ENCODE data around the gene PPEF1. TPM values are rescaled to one million over a fixed set of nuclear protein-coding genes. Genes with fewer than 3 reads are reported as not detected.

The PPEF1 gene
- total RNA-seq, 1 donor from 2014 or later: not detected

Other genes starting within 250 kb of the PPEF1 start
- not detected in 2 replicates for gene RS1, start 35.5 kb upstream of the PPEF1 start, total RNA-seq